HEK293 (cell line): ENCODE measurements around the gene HYKK.
A peak's percentile ranks its signal among the peaks of the same experiment; 100 is the strongest.

Source experiments
- BCL11A ChIP-seq: fragments of 450-650 bp; formaldehyde crosslinking; IDR thresholded peaks from 2 replicates; pipeline ENCODE4 v1.5.1; 2016; ENCODE audit warnings: low read depth, missing biosample characterization, missing genetic modification characterization
- EGR2 ChIP-seq: fragments of 450-650 bp; formaldehyde crosslinking; IDR thresholded peaks from 2 replicates; pipeline ENCODE4 v1.5.1; 2016; ENCODE audit warnings: low read depth, missing biosample characterization, missing genetic modification characterization
- FEZF1 ChIP-seq: fragments of 450-650 bp; formaldehyde crosslinking; IDR thresholded peaks from 2 replicates; pipeline ENCODE4 v1.5.1; 2016; ENCODE audit warnings: missing biosample characterization, missing genetic modification characterization
- GLI4 ChIP-seq: fragments of 450-650 bp; formaldehyde crosslinking; IDR thresholded peaks from 2 replicates; pipeline ENCODE4 v1.5.1; 2016; ENCODE audit warnings: missing biosample characterization, missing genetic modification characterization
- KLF7 ChIP-seq: fragments of 450-650 bp; formaldehyde crosslinking; IDR thresholded peaks from 2 replicates; pipeline ENCODE4 v1.5.1; 2016; ENCODE audit warnings: missing biosample characterization, missing genetic modification characterization, borderline replicate concordance
- MZF1 ChIP-seq: fragments of 450-650 bp; formaldehyde crosslinking; IDR thresholded peaks from 2 replicates; pipeline ENCODE4 v1.5.1; 2017; ENCODE audit warnings: missing biosample characterization, missing genetic modification characterization, borderline replicate concordance
- SCRT1 ChIP-seq: fragments of 450-650 bp; formaldehyde crosslinking; IDR thresholded peaks from 2 replicates; pipeline ENCODE4 v1.5.1; 2016; ENCODE audit warnings: missing biosample characterization, missing genetic modification characterization, borderline replicate concordance
- SCRT2 ChIP-seq: fragments of 450-650 bp; formaldehyde crosslinking; IDR thresholded peaks from 2 replicates; pipeline ENCODE4 v1.5.1; 2016; ENCODE audit warnings: missing biosample characterization, missing genetic modification characterization
- SETDB1 ChIP-seq: IDR thresholded peaks from one replicate; pipeline ENCODE4 v1.6.1; 2017; ENCODE audit warnings: mild to moderate bottlenecking, low read length, moderate library complexity, mixed read lengths; ENCODE audit not compliant: insufficient read length
- TCF7L2 ChIP-seq: IDR thresholded peaks from 2 replicates; pipeline ENCODE4 v1.6.1; 2011; ENCODE audit warnings: low read depth, mild to moderate bottlenecking, inconsistent platforms, low read length, moderate library complexity, borderline replicate concordance
- ZNF10 ChIP-seq: fragments of 450-650 bp; formaldehyde crosslinking; IDR thresholded peaks from 2 replicates; pipeline ENCODE4 v1.5.1; 2017; ENCODE audit warnings: missing biosample characterization, missing genetic modification characterization
- ZNF174 ChIP-seq: fragments of 450-650 bp; formaldehyde crosslinking; IDR thresholded peaks from 2 replicates; pipeline ENCODE4 v1.5.0; 2017; ENCODE audit warnings: missing biosample characterization, mild to moderate bottlenecking, missing genetic modification characterization
- ZNF214 ChIP-seq: fragments of 450-650 bp; formaldehyde crosslinking; IDR thresholded peaks from 2 replicates; pipeline ENCODE4 v1.5.1; 2017; ENCODE audit warnings: missing biosample characterization, mild to moderate bottlenecking, missing genetic modification characterization, borderline replicate concordance
- ZNF248 ChIP-seq: fragments of 450-650 bp; formaldehyde crosslinking; IDR thresholded peaks from 2 replicates; pipeline ENCODE4 v1.5.1; 2017; ENCODE audit warnings: missing biosample characterization, missing genetic modification characterization
- ZNF274 ChIP-seq, 2 experiments: fragments of 200-500 bp in 1 of 2; fragments of 450-650 bp in 1 of 2; sonication (Bioruptor generic) in 1 of 2; formaldehyde crosslinking in 1 of 2; IDR thresholded peaks; 2 replicates each; pipeline versions ENCODE4 v1.5.1 to v1.6.1; 2014 to 2016; ENCODE audit warnings: borderline replicate concordance in 1 of 2, inconsistent platforms in 1 of 2, low read length in 1 of 2, missing biosample characterization in 1 of 2, missing genetic modification characterization in 1 of 2
- ZNF423 ChIP-seq: fragments of 450-650 bp; formaldehyde crosslinking; IDR thresholded peaks from 2 replicates; pipeline ENCODE4 v1.5.1; 2016; ENCODE audit warnings: missing biosample characterization, missing genetic modification characterization
- ZNF558 ChIP-seq: fragments of 450-650 bp; formaldehyde crosslinking; IDR thresholded peaks from 2 replicates; pipeline ENCODE4 v1.5.1; 2016; ENCODE audit warnings: missing biosample characterization, missing genetic modification characterization
- ZNF621 ChIP-seq: fragments of 450-650 bp; formaldehyde crosslinking; IDR thresholded peaks from 2 replicates; pipeline ENCODE4 v1.5.1; 2017; ENCODE audit warnings: missing biosample characterization, missing genetic modification characterization
- ZNF776 ChIP-seq: fragments of 450-650 bp; formaldehyde crosslinking; IDR thresholded peaks from 2 replicates; pipeline ENCODE4 v1.5.0; 2017; ENCODE audit warnings: missing biosample characterization, missing genetic modification characterization, borderline replicate concordance
- ZNF837 ChIP-seq: fragments of 450-650 bp; formaldehyde crosslinking; IDR thresholded peaks from 2 replicates; pipeline ENCODE4 v1.5.1; 2016; ENCODE audit warnings: missing biosample characterization, missing genetic modification characterization
- TF ChIP-seq, protein P1 (sequence below): fragments of 450-650 bp; formaldehyde crosslinking; IDR thresholded peaks from 2 replicates; pipeline ENCODE4 v1.5.1; 2016; ENCODE audit warnings: missing biosample characterization, missing genetic modification characterization
- TF ChIP-seq, protein P2 (sequence below): fragments of 450-650 bp; formaldehyde crosslinking; IDR thresholded peaks from 2 replicates; pipeline ENCODE4 v1.5.1; 2017; ENCODE audit warnings: missing biosample characterization, mild to moderate bottlenecking, missing genetic modification characterization, moderate library complexity
- TF ChIP-seq, protein P3 (sequence below): fragments of 450-650 bp; formaldehyde crosslinking; IDR thresholded peaks from 2 replicates; pipeline ENCODE4 v1.5.1; 2016; ENCODE audit warnings: missing biosample characterization, missing genetic modification characterization
- TF ChIP-seq, protein P4 (sequence below): fragments of 450-650 bp; formaldehyde crosslinking; IDR thresholded peaks from 2 replicates; pipeline ENCODE4 v1.5.1; 2016; ENCODE audit warnings: missing biosample characterization, missing genetic modification characterization, low read depth
- TF ChIP-seq, protein P5 (sequence below): fragments of 450-650 bp; formaldehyde crosslinking; IDR thresholded peaks from 2 replicates; pipeline ENCODE4 v1.5.1; 2016; ENCODE audit warnings: missing biosample characterization, missing genetic modification characterization
- TF ChIP-seq, protein P6 (sequence below): fragments of 450-650 bp; formaldehyde crosslinking; IDR thresholded peaks from 2 replicates; pipeline ENCODE4 v1.5.1; 2016; ENCODE audit warnings: missing biosample characterization, missing genetic modification characterization
- TF ChIP-seq, protein P7 (sequence below): fragments of 450-650 bp; formaldehyde crosslinking; IDR thresholded peaks from 2 replicates; pipeline ENCODE4 v1.5.1; 2017; ENCODE audit warnings: missing biosample characterization, missing genetic modification characterization

Gene HYKK

DNA sequence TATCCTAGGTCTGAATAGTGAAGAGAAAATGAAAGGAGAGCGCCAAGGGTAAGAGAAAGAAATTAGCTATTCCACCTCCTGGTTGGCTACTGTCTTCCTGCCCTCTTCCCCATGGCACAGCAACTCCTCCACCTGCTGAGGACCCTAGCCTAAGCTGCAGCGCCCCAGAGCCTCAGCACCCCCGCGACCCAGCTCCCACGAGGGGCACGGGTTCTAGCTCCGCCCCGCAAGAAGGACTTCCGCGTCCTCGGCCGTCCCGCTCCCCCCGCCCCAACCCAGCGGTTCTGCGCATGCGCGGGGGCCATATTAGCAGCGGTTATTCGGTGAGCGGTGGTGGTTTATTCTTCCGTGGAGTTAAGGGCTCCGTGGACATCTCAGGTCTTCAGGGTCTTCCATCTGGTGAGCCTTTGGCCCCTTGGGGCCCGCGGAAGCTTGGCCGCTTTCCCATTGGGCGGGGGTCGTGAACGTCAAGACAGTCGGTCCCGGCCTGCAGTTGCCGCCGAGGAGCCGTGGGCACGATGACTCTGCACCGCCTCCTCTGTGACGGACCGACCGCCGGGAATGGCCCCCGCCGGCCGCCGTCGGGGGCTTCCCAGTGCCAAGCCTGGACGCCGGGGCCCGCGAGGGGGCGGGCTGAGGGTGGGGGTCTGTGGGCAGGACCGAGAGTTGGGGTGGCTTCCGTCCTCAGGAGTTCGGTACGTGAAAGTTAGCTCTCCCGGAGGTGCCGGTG, 32.9 kb downstream of the HYKK start, which contains the start of gene PSMA4 (continued):
- TF ChIP-seq, protein P1, sequence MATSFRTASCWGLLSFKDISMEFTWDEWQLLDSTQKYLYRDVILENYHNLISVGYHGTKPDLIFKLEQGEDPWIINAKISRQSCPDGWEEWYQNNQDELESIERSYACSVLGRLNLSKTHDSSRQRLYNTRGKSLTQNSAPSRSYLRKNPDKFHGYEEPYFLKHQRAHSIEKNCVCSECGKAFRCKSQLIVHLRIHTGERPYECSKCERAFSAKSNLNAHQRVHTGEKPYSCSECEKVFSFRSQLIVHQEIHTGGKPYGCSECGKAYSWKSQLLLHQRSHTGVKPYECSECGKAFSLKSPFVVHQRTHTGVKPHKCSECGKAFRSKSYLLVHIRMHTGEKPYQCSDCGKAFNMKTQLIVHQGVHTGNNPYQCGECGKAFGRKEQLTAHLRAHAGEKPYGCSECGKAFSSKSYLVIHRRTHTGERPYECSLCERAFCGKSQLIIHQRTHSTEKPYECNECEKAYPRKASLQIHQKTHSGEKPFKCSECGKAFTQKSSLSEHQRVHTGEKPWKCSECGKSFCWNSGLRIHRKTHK: no peak
- TF ChIP-seq BCL11A (tag by site-specific recombination): no peak
- TF ChIP-seq, protein P2, sequence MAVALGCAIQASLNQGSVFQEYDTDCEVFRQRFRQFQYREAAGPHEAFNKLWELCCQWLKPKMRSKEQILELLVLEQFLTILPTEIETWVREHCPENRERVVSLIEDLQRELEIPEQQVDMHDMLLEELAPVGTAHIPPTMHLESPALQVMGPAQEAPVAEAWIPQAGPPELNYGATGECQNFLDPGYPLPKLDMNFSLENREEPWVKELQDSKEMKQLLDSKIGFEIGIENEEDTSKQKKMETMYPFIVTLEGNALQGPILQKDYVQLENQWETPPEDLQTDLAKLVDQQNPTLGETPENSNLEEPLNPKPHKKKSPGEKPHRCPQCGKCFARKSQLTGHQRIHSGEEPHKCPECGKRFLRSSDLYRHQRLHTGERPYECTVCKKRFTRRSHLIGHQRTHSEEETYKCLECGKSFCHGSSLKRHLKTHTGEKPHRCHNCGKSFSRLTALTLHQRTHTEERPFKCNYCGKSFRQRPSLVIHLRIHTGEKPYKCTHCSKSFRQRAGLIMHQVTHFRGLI (tag by site-specific recombination): no peak
- TF ChIP-seq FEZF1 (tag by site-specific recombination): no peak
- TF ChIP-seq TCF7L2: no peak
- no peak for TF ChIP-seq ZNF621 (tag by site-specific recombination)
- no peak for TF ChIP-seq SCRT2 (tag by site-specific recombination)
- no peak for TF ChIP-seq GLI4
- TF ChIP-seq SCRT1 (tag by site-specific recombination): no peak
- TF ChIP-seq MZF1 (tag by site-specific recombination): no peak
- no peak for TF ChIP-seq ZNF776 (tag by site-specific recombination)
- no peak for TF ChIP-seq ZNF837 (tag by site-specific recombination)
- no peak for TF ChIP-seq ZNF214 (tag by site-specific recombination)
- TF ChIP-seq ZNF174 (tag by site-specific recombination): no peak
- TF ChIP-seq SETDB1: no peak
- TF ChIP-seq, protein P3, sequence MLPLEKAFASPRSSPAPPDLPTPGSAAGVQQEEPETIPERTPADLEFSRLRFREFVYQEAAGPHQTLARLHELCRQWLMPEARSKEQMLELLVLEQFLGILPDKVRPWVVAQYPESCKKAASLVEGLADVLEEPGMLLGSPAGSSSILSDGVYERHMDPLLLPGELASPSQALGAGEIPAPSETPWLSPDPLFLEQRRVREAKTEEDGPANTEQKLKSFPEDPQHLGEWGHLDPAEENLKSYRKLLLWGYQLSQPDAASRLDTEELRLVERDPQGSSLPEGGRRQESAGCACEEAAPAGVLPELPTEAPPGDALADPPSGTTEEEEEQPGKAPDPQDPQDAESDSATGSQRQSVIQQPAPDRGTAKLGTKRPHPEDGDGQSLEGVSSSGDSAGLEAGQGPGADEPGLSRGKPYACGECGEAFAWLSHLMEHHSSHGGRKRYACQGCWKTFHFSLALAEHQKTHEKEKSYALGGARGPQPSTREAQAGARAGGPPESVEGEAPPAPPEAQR (tag by site-specific recombination): no peak
- no peak for TF ChIP-seq ZNF10 (tag by site-specific recombination)
- TF ChIP-seq, protein P4, sequence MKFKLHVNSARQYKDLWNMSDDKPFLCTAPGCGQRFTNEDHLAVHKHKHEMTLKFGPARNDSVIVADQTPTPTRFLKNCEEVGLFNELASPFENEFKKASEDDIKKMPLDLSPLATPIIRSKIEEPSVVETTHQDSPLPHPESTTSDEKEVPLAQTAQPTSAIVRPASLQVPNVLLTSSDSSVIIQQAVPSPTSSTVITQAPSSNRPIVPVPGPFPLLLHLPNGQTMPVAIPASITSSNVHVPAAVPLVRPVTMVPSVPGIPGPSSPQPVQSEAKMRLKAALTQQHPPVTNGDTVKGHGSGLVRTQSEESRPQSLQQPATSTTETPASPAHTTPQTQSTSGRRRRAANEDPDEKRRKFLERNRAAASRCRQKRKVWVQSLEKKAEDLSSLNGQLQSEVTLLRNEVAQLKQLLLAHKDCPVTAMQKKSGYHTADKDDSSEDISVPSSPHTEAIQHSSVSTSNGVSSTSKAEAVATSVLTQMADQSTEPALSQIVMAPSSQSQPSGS: no peak
- TF ChIP-seq ZNF423 (tag by site-specific recombination): no peak
- TF ChIP-seq, protein P5, sequence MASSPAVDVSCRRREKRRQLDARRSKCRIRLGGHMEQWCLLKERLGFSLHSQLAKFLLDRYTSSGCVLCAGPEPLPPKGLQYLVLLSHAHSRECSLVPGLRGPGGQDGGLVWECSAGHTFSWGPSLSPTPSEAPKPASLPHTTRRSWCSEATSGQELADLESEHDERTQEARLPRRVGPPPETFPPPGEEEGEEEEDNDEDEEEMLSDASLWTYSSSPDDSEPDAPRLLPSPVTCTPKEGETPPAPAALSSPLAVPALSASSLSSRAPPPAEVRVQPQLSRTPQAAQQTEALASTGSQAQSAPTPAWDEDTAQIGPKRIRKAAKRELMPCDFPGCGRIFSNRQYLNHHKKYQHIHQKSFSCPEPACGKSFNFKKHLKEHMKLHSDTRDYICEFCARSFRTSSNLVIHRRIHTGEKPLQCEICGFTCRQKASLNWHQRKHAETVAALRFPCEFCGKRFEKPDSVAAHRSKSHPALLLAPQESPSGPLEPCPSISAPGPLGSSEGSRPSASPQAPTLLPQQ: peak; percentile 23
- no peak for TF ChIP-seq ZNF248 (tag by site-specific recombination)
- TF ChIP-seq ZNF558 (tag by site-specific recombination): no peak
- TF ChIP-seq, protein P6, sequence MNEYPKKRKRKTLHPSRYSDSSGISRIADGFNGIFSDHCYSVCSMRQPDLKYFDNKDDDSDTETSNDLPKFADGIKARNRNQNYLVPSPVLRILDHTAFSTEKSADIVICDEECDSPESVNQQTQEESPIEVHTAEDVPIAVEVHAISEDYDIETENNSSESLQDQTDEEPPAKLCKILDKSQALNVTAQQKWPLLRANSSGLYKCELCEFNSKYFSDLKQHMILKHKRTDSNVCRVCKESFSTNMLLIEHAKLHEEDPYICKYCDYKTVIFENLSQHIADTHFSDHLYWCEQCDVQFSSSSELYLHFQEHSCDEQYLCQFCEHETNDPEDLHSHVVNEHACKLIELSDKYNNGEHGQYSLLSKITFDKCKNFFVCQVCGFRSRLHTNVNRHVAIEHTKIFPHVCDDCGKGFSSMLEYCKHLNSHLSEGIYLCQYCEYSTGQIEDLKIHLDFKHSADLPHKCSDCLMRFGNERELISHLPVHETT (tag by site-specific recombination): no peak
- no peak for TF ChIP-seq KLF7 (tag by site-specific recombination)
- TF ChIP-seq ZNF274 (IDR thresholded peaks at IDR 0.05; ENCODE audit: low read length): no peak
- no peak for TF ChIP-seq ZNF274 (tag by site-specific recombination; IDR thresholded peaks at IDR 0.05; ENCODE audit: borderline replicate concordance)
- 0 out of 2 replicates have a peak, but pooled peaks have one; percentile 42 for TF ChIP-seq EGR2
- TF ChIP-seq, protein P7, sequence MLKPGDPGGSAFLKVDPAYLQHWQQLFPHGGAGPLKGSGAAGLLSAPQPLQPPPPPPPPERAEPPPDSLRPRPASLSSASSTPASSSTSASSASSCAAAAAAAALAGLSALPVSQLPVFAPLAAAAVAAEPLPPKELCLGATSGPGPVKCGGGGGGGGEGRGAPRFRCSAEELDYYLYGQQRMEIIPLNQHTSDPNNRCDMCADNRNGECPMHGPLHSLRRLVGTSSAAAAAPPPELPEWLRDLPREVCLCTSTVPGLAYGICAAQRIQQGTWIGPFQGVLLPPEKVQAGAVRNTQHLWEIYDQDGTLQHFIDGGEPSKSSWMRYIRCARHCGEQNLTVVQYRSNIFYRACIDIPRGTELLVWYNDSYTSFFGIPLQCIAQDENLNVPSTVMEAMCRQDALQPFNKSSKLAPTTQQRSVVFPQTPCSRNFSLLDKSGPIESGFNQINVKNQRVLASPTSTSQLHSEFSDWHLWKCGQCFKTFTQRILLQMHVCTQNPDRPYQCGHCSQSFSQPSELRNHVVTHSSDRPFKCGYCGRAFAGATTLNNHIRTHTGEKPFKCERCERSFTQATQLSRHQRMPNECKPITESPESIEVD (tag by site-specific recombination): no peak
